HUES64 (cell line): Measurements from ENCODE around the gene SCNN1G.
"Not testable (repeated sequence)": the region's sequence is repeated elsewhere in the genome, so short reads cannot be mapped to it uniquely, and the experiment has no call there.

Source experiments
- H3K27ac ChIP-seq: 2 replicates; pipeline ENCODE4 v1.7.0; 2013; ENCODE audit warnings: low read depth, low read length, inconsistent platforms
- H3K27me3 ChIP-seq: 2 replicates; pipeline ENCODE4 v1.6.1; 2013; ENCODE audit warnings: mild to moderate bottlenecking, low read length; ENCODE audit not compliant: insufficient read depth
- H3K36me3 ChIP-seq: 2 replicates; pipeline ENCODE4 v1.6.1; 2013; ENCODE audit warnings: mild to moderate bottlenecking, low read length; ENCODE audit not compliant: insufficient read depth
- H3K4me1 ChIP-seq: 2 replicates; pipeline ENCODE4 v1.6.1; 2013; ENCODE audit warnings: mild to moderate bottlenecking, low read length, moderate library complexity; ENCODE audit not compliant: insufficient read depth
- H3K4me3 ChIP-seq: 2 replicates; pipeline ENCODE4 v1.5.1; 2013; ENCODE audit warnings: mild to moderate bottlenecking, low read length, moderate library complexity
- H3K9ac ChIP-seq: 2 replicates; pipeline ENCODE4 v1.6.1; 2013; ENCODE audit warnings: mild to moderate bottlenecking, low read depth, low read length
- H3K9me3 ChIP-seq: 2 replicates; pipeline ENCODE4 v1.6.1; 2013; ENCODE audit warnings: low read depth, low read length; ENCODE audit not compliant: insufficient read depth
- WGBS: fragments of 150-250, 120-280 bp; methylation state at CpG from one replicate; pipeline ENCODE4 v1.1.7; 2013; ENCODE audit warnings: missing lambda C conversion rate; 5-methylcytosine and 5-hydroxymethylcytosine counted together

Gene SCNN1G

GRCh38 chr16:23253650-23254049 is 71.1 kb downstream of the SCNN1G start:
- WGBS = no CpG with 5 or more reads among the region's 1 CpG
- H3K36me3 ChIP-seq, H3K9me3 ChIP-seq, H3K27ac ChIP-seq, H3K4me3 ChIP-seq, H3K9ac ChIP-seq, H3K4me1 ChIP-seq, H3K27me3 ChIP-seq: not testable (repeated sequence)

GRCh38 chr16:23254338-23254737 is 71.8 kb downstream of the SCNN1G start:
- no peak overlapping the region for H3K27ac ChIP-seq
- H3K9ac ChIP-seq = no peak overlapping the region
- H3K4me3 ChIP-seq = no peak overlapping the region
- H3K4me1 ChIP-seq = no peaks in the 10 kb centered on the region
- H3K36me3 ChIP-seq = no peaks in the 10 kb centered on the region
- no peaks in the 10 kb centered on the region for H3K27me3 ChIP-seq
- 74% methylated on average over 4 of the region's 4 CpGs for WGBS
- peaks cover 3% of the 10 kb centered on the region; the same call in 1 of the 2 replicates for H3K9me3 ChIP-seq

GRCh38 chr16:23255000-23255399 is 72.5 kb downstream of the SCNN1G start:
- Histone ChIP-seq H3K27ac (no peak overlapping the region), H3K9me3 (peaks cover 1% of the 10 kb centered on the region; the same call in 1 of the 2 replicates), H3K36me3 (no peaks in the 10 kb centered on the region), H3K9ac (no peak overlapping the region), H3K27me3 (no peaks in the 10 kb centered on the region), H3K4me3 (no peak overlapping the region), H3K4me1 (no peaks in the 10 kb centered on the region)
- WGBS = 80% methylated on average over 4 of the region's 4 CpGs

GRCh38 chr16:23256440-23256839 is 73.9 kb downstream of the SCNN1G start:
- Histone ChIP-seq H3K27ac (no peak overlapping the region), H3K4me1 (no peaks in the 10 kb centered on the region), H3K9ac (no peak overlapping the region), H3K4me3 (no peak overlapping the region), H3K27me3 (no peaks in the 10 kb centered on the region), H3K9me3 (no peaks in the 10 kb centered on the region), H3K36me3 (no peaks in the 10 kb centered on the region)
- 94% methylated on average over 3 of the region's 3 CpGs for WGBS

- H3K27me3 ChIP-seq = no peaks in the 10 kb centered on the region
- no peak overlapping the region for H3K4me3 ChIP-seq
- no peak overlapping the region for H3K27ac ChIP-seq
- H3K4me1 ChIP-seq = no peaks in the 10 kb centered on the region
- H3K9ac ChIP-seq = no peak overlapping the region
- no peaks in the 10 kb centered on the region for H3K9me3 ChIP-seq
- 93% methylated on average over 1 of the region's 1 CpG for WGBS
- H3K36me3 ChIP-seq = no peaks in the 10 kb centered on the region
These were observed 75.1 kb downstream of the SCNN1G start for GRCh38 chr16:23257682-23258081.

GRCh38 chr16:23258919-23259237 is 76.3 kb downstream of the SCNN1G start:
- Histone ChIP-seq H3K9me3 (no peaks in the 10 kb centered on the region), H3K36me3 (no peaks in the 10 kb centered on the region), H3K27ac (no peak overlapping the region), H3K4me1 (no peaks in the 10 kb centered on the region), H3K27me3 (no peaks in the 10 kb centered on the region), H3K4me3 (no peak overlapping the region), H3K9ac (no peak overlapping the region)
- WGBS = 100% methylated on average over 1 of the region's 2 CpGs
